Fibroblast of mammary gland (primary cell): ENCODE measurements around the gene TSPAN31.

Experiments used
- DNase-seq: peaks from one replicate; pipeline ENCODE4 v3.0.0-alpha.2; 2010; ENCODE audit warnings: low read depth
- H3K4me3 ChIP-seq: 2 replicates; pipeline ENCODE4 v1.5.1; 2011; ENCODE audit warnings: low read depth, mild to moderate bottlenecking, low read length, moderate library complexity; ENCODE audit not compliant: control insufficient read depth
- TF ChIP-seq, protein P1 (sequence below): conservative IDR thresholded peaks from 2 replicates; pipeline ENCODE4 v1.5.1; 2011; ENCODE audit warnings: low read depth, low read length, inconsistent platforms; ENCODE audit not compliant: control insufficient read depth, insufficient read depth

TSPAN31 gene

DNA sequence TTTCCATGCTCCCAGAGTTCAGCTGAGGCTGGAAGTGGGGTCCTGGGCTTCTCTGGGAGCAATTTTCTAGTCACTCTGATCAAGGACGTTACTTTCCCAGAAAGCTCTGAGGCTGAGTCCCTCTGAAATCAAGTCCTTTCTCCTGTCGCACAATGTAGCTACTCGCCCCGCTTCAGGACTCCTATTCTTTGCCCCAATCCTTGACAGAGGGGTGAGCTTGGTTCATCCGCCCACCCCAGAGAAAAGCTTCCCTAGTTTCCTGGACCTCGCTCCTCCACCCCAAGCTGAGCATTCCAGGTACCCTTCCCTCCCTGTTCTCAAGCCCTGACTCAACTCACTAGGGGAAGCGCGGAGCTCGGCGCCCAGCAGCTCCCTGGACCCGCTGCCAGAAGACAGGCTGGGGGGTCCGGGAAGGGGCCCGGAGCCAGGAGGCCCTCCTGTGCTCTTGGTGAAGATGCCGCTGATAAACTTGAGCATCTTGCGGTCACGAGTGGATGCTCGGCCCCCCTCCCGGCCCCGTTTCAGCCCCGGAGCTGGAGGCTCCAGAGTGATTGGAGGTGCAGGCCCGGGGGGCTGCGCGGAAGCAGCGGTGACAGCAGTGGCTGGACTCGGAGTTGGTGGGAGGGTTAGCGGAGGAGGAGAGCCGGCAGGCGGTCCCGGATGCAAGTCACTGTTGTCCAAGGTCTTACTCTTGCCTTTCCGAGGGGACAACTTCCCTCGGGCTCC, 7.9 kb upstream of the TSPAN31 start:
- TF ChIP-seq, protein P1, sequence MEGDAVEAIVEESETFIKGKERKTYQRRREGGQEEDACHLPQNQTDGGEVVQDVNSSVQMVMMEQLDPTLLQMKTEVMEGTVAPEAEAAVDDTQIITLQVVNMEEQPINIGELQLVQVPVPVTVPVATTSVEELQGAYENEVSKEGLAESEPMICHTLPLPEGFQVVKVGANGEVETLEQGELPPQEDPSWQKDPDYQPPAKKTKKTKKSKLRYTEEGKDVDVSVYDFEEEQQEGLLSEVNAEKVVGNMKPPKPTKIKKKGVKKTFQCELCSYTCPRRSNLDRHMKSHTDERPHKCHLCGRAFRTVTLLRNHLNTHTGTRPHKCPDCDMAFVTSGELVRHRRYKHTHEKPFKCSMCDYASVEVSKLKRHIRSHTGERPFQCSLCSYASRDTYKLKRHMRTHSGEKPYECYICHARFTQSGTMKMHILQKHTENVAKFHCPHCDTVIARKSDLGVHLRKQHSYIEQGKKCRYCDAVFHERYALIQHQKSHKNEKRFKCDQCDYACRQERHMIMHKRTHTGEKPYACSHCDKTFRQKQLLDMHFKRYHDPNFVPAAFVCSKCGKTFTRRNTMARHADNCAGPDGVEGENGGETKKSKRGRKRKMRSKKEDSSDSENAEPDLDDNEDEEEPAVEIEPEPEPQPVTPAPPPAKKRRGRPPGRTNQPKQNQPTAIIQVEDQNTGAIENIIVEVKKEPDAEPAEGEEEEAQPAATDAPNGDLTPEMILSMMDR: no peak
- no peak overlapping the region for H3K4me3 ChIP-seq
- DNase-seq: no peak

DNA sequence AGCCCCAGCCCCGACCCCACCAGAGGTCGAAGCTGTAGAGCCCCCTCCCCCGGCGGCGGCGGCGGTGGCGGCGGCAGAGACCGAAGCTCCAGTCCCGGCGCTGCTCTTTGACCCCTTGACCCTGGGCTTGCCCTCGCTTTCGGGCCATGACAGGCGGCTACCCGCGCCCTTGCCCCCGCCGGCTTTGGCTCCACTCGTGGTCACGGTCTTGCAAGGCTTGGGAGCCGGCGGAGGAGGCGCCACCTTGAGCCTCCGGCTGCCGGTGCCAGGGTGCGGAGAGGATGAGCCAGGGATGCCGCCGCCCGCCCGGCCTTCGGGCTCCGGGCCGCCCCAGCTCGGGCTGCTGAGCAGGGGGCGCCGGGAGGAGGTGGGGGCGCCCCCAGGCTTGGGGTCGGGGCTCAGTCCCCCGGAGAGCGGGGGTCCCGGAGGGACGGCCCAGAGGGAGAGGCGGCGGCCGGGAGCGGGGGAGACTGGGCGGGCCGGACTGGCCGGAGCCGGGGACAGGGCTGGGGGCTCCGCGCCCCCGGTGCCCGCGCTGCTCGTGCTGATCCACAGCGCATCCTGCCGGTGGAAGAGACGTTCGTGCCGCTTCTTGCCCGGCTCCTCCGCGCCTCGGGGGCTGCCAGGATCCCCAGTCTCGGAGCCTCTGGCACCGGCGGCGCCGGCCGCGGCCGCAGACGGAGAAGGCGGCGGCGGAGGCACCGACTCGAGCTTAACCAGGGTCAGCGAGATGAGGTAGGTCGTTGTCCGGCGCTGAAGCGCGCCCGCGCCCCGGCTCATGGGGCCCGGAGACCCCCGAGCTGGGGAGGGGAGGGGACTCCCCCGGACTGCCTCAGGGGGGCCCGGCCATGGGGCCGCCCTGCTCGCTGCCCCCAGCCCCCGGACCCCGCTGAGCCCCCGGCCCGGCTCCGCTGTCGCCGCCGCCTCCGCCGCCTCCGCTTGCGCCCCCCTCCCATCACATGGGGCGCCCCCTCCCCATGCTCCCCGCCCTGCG, 7.1 kb upstream of the TSPAN31 start:
- peak overlapping the region; percentile 2 for H3K4me3 ChIP-seq
- TF ChIP-seq, protein P1: no peak
- DNase-seq: no peak

- H3K4me3 ChIP-seq: peak within 1 kb of the TSS; percentile 2
- no peak for DNase-seq
- TF ChIP-seq, protein P1: no peak
Measured at GRCh38 chr12:57738661-57739237, 6.1 kb upstream of the TSPAN31 start, which contains the start of gene AGAP2. TSS of gene AGAP2 (minus strand) at chr12:57738742. CDS start at chr12:57738246, 496 bp downstream.

DNA sequence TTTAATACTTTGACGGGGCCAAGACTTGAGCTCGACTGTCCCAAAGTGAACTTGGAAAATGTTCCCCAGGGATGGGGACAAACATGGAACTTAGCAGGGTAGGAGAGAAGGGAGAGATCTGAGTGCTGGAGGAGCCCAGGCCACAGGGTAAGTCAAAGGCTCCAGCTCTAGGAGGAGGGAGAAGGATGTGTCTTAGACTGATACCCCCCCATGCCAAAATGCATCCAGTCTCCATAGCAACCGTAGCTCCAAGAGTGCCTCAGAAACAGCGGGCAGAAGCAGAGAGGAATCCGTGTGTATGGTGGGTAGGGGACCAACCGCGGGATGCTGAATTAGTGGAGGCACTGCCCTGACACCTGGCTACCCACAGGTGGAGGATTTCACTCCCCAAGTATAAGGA, 5.5 kb upstream of the TSPAN31 start:
- DNase-seq: no peak
- H3K4me3 ChIP-seq: no peak overlapping the region
- TF ChIP-seq, protein P1: no peak

GRCh38 chr12:57739914-57740538, 4.8 kb upstream of the TSPAN31 start:
- DNase-seq: no peak
- TF ChIP-seq, protein P1: no peak
- no peak overlapping the region for H3K4me3 ChIP-seq
